ENCODE measurements around the gene NAT9. TPM values are rescaled to one million over a fixed set of nuclear protein-coding genes. Genes with fewer than 3 reads are reported as not detected.

NAT9 gene
- total and polyA plus RNA-seq, 4 donors: 12.1 to 59.9 (median 45.4) TPM

DNA sequence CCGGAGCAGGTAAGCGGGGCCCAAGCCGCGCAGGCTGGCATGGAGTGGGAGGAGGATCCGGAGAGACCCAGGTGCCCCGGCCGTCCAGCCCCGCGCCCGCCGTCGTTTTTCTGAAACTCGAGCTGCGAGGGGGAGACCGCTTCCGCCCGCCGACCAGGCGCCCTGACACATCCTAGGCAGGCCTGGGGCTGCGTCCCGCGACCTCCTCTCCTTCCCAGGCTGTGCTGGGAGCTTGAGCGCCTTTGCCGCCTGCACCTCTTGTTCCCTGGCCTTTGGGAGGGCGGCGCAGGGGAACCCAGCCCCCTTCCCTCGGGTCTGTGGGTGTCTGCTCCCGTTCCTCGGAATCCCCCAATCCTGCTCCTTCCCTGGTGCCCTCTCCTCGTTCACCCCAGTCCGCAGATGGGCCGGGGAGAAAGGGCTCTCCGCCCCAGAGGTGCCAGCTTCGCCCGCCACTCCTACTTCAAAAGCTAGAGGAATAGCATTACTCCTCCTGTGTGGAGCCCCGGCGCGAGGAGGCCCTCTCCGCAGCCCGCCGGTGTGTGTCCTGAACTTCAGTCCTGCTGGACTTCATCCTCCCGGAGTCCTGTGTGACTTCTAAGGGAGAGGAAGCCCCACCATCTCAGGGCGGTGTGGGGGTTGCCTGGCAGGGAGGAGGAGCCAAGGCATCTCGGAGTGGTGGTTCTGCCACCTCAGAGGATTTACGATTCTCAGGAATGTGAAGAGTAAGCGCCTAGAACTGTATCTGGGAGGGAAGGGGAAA lies 26.7 kb downstream of the NAT9 start:
- Histone ChIP-seq H3K4me3 (ENCODE audit: low read length in 2 of 2) (peak overlapping the region; percentile 73 to 82), H3K9me3 (ENCODE audit: control insufficient read depth, low read length) (no peaks in the 10 kb centered on the region), H3K4me1 (ENCODE audit: control insufficient read depth in 1 of 2, insufficient read depth in 2 of 2, low read length in 2 of 2) (no peaks in the 10 kb centered on the region), H3K27me3 (ENCODE audit: control insufficient read depth in 1 of 2, insufficient read depth in 2 of 2, low read length in 1 of 2) (no peaks in the 10 kb centered on the region), H3K36me3 (ENCODE audit: control insufficient read depth in 1 of 2, insufficient read depth in 2 of 2, low read length in 1 of 2) (no peaks in the 10 kb centered on the region), H3K27ac (ENCODE audit: low read depth in 1 of 2, low read length in 2 of 2) (peak overlapping the region in 1 of 2 donors; percentile 2)
- DNase-seq (no peak), ATAC-seq (ENCODE audit: low FRiP score) (no peak)
- WGBS, 2 donors: 11 to 13% methylated on average over 41 to 46 of the region's 46 CpGs
- intact Hi-C loops (cut with DNase I): loop anchor here (2.0 to 10.0 kb wide), 2 partner anchors 19 to 205 kb away; no protein-coding TSS in a partner anchor

DNA sequence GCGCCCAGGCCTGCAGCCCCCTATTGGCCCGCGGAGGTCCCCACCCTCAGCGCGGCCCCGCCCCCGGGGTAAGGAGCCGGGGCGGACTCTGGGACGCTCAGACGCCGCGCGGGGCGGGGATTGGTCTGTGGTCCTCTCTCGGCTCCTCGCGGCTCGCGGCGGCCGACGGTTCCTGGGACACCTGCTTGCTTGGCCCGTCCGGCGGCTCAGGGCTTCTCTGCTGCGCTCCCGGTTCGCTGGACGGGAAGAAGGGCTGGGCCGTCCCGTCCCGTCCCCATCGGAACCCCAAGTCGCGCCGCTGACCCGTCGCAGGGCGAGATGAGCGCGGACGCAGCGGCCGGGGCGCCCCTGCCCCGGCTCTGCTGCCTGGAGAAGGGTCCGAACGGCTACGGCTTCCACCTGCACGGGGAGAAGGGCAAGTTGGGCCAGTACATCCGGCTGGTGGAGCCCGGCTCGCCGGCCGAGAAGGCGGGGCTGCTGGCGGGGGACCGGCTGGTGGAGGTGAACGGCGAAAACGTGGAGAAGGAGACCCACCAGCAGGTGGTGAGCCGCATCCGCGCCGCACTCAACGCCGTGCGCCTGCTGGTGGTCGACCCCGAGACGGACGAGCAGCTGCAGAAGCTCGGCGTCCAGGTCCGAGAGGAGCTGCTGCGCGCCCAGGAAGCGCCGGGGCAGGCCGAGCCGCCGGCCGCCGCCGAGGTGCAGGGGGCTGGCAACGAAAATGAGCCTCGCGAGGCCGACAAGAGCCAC lies 27.4 kb downstream of the NAT9 start, which contains the start of gene NHERF1:
Gene NHERF1, plus strand, starts transcription at position 100 of the 750 bp plus-strand sequence. Its CDS starts 219 bp downstream, at position 319.
- H3K27ac ChIP-seq (ENCODE audit: low read depth in 1 of 2, low read length in 2 of 2): peak within 1 kb of the TSS in 1 of 2 donors; percentile 53
- no peaks in the 10 kb centered on the region for H3K4me1 ChIP-seq (ENCODE audit: control insufficient read depth in 1 of 2, insufficient read depth in 2 of 2, low read length in 2 of 2)
- 0% methylated on average over 66 to 90 of the region's 90 CpGs for WGBS, 2 donors
- peak; percentile 95 for ATAC-seq (ENCODE audit: low FRiP score)
- H3K4me3 ChIP-seq (ENCODE audit: low read length in 2 of 2): peak within 1 kb of the TSS; percentile 73 to 82
- DNase-seq: peak; percentile 96 to 98
- H3K9me3 ChIP-seq (ENCODE audit: control insufficient read depth, low read length): no peaks in the 10 kb centered on the region
- no peaks in the 10 kb centered on the region for H3K27me3 ChIP-seq (ENCODE audit: control insufficient read depth in 1 of 2, insufficient read depth in 2 of 2, low read length in 1 of 2)
- intact Hi-C loops (cut with DNase I): loop anchor here (2.0 to 10.0 kb wide), 2 partner anchors 20 to 206 kb away; no protein-coding TSS in a partner anchor
- H3K36me3 ChIP-seq (ENCODE audit: control insufficient read depth in 1 of 2, insufficient read depth in 2 of 2, low read length in 1 of 2): no peaks in the 10 kb centered on the region

DNA sequence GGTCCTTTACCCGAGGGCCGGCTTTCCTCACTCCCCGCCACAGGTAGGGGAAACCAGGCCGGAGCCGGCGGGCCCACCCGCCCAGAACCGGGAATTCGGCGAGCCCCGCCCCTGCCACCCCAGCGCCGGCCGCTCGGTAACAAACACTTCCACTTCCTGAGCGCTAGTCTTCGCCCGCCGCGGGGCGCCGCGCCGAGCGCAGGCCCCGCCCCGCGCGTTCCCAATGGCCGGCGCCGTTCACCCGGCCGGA lies 27.9 kb downstream of the NAT9 start:
- WGBS, 2 donors: 1% methylated on average over 33 to 34 of the region's 34 CpGs
- ATAC-seq (ENCODE audit: low FRiP score) (no peak), DNase-seq (no peak)
- H3K36me3 ChIP-seq (ENCODE audit: control insufficient read depth in 1 of 2, insufficient read depth in 2 of 2, low read length in 1 of 2): no peaks in the 10 kb centered on the region
- H3K9me3 ChIP-seq (ENCODE audit: control insufficient read depth, low read length): no peaks in the 10 kb centered on the region
- peak overlapping the region in 1 of 2 donors; percentile 19 for H3K4me3 ChIP-seq (ENCODE audit: low read length in 2 of 2)
- H3K27me3 ChIP-seq (ENCODE audit: control insufficient read depth in 1 of 2, insufficient read depth in 2 of 2, low read length in 1 of 2): no peaks in the 10 kb centered on the region
- no peak overlapping the region for H3K27ac ChIP-seq (ENCODE audit: low read depth in 1 of 2, low read length in 2 of 2)
- no peaks in the 10 kb centered on the region for H3K4me1 ChIP-seq (ENCODE audit: control insufficient read depth in 1 of 2, insufficient read depth in 2 of 2, low read length in 2 of 2)
- intact Hi-C loops (cut with DNase I): loop anchor here (2.0 to 10.0 kb wide), 2 partner anchors 21 to 207 kb away; no protein-coding TSS in a partner anchor

DNA sequence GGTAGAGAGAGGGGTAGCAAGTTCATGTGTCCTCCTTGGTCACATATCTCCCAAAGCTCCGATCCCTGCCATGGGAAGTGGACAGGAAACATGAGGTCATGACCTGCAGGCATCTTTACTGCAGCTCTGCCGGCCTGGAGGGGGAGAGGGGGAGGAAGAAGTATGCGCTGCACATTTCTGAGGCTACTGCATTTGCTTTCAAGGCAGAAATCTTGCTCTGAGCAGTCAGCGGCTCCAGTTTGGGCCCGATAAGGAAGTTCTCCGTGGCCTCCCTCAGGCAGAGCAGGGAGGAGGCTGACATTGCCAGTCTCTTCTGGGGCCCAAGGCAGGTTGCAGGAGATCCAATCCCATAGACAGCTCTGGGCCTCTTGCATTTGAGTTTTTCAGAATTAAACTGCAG lies 29.2 kb downstream of the NAT9 start:
- intact Hi-C loops (cut with DNase I): loop anchor here in 1 of 2 donors (10.0 kb wide), 1 partner anchor 208 kb away; no protein-coding TSS in a partner anchor
- Histone ChIP-seq H3K36me3 (ENCODE audit: control insufficient read depth in 1 of 2, insufficient read depth in 2 of 2, low read length in 1 of 2) (no peaks in the 10 kb centered on the region), H3K4me3 (ENCODE audit: low read length in 2 of 2) (no peak overlapping the region), H3K4me1 (ENCODE audit: control insufficient read depth in 1 of 2, insufficient read depth in 2 of 2, low read length in 2 of 2) (no peaks in the 10 kb centered on the region), H3K9me3 (ENCODE audit: control insufficient read depth, low read length) (no peaks in the 10 kb centered on the region), H3K27me3 (ENCODE audit: control insufficient read depth in 1 of 2, insufficient read depth in 2 of 2, low read length in 1 of 2) (no peaks in the 10 kb centered on the region), H3K27ac (ENCODE audit: low read depth in 1 of 2, low read length in 2 of 2) (no peak overlapping the region)
- ATAC-seq (ENCODE audit: low FRiP score): no peak
- DNase-seq: no peak
- 68 to 78% methylated on average over 6 of the region's 6 CpGs for WGBS, 2 donors

DNA sequence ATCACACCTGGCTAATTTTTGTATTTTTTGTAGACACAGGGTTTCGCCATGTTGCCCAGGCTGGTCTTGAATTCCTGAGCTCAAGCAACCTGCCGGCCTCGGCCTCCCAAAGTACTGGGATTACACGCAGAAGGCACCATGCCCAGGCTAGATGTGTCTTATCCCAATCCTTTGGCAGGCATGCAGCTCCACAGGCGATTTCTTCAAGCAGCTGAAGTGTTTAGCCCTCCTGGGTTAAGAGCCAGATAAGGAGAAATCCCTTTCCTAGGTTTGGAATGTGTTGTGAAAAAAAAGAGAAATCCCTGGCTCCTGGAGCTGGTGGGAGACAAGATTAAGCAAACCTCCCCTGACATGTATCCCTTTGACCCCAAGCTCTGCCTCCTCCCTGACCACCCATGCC lies 29.8 kb downstream of the NAT9 start:
- intact Hi-C loops (cut with DNase I): loop anchor here in 1 of 2 donors (10.0 kb wide), 1 partner anchor 208 kb away; no protein-coding TSS in a partner anchor
- Histone ChIP-seq H3K36me3 (ENCODE audit: control insufficient read depth in 1 of 2, insufficient read depth in 2 of 2, low read length in 1 of 2) (no peaks in the 10 kb centered on the region), H3K27ac (ENCODE audit: low read depth in 1 of 2, low read length in 2 of 2) (no peak overlapping the region), H3K9me3 (ENCODE audit: control insufficient read depth, low read length) (no peaks in the 10 kb centered on the region), H3K4me3 (ENCODE audit: low read length in 2 of 2) (no peak overlapping the region), H3K27me3 (ENCODE audit: control insufficient read depth in 1 of 2, insufficient read depth in 2 of 2, low read length in 1 of 2) (no peaks in the 10 kb centered on the region), H3K4me1 (ENCODE audit: control insufficient read depth in 1 of 2, insufficient read depth in 2 of 2, low read length in 2 of 2) (no peaks in the 10 kb centered on the region)
- ATAC-seq (ENCODE audit: low FRiP score): no peak
- DNase-seq: no peak
- 91 to 93% methylated on average over 5 of the region's 5 CpGs for WGBS, 2 donors

DNA sequence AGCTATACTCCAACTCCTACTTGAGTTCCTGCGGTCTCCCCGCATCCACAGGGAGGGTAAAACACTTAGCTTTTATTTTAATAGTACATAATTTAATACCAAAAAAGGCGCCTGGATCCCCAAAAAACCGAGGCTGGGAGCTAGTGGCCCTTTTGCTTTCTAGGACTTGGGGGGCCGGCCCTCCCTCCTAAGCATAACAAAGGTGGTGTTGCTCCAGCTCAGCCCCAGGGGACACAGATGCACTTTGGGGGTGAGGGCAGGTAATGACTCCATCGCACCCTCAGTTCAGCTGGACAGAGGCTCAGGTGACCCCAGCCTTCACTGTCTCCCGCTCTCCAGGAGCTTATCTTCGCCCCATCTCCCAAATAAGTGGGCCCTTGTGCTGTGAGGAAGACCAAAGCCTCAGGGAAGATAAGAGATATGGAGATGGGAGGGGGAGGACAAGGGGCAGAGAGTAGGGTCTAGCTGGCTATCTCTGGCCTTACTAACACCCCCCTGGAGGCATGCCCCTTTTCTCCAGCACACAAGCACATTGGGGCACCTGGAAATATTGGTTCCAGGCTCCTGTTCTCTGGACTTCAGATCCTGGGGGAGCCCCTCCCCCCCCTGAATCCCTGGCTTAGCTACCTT lies 30.5 kb downstream of the NAT9 start:
- ATAC-seq (ENCODE audit: low FRiP score): no peak
- H3K36me3 ChIP-seq (ENCODE audit: control insufficient read depth in 1 of 2, insufficient read depth in 2 of 2, low read length in 1 of 2): no peaks in the 10 kb centered on the region
- H3K4me3 ChIP-seq (ENCODE audit: low read length in 2 of 2): no peak overlapping the region
- H3K27me3 ChIP-seq (ENCODE audit: control insufficient read depth in 1 of 2, insufficient read depth in 2 of 2, low read length in 1 of 2): no peaks in the 10 kb centered on the region
- intact Hi-C loops (cut with DNase I): loop anchor here (2.0 to 10.0 kb wide), 2 partner anchors 119 to 209 kb away; no protein-coding TSS in a partner anchor
- no peak for DNase-seq
- H3K9me3 ChIP-seq (ENCODE audit: control insufficient read depth, low read length): no peaks in the 10 kb centered on the region
- no peaks in the 10 kb centered on the region for H3K4me1 ChIP-seq (ENCODE audit: control insufficient read depth in 1 of 2, insufficient read depth in 2 of 2, low read length in 2 of 2)
- WGBS, 2 donors: 92% methylated on average over 8 of the region's 8 CpGs
- H3K27ac ChIP-seq (ENCODE audit: low read depth in 1 of 2, low read length in 2 of 2): no peak overlapping the region

DNA sequence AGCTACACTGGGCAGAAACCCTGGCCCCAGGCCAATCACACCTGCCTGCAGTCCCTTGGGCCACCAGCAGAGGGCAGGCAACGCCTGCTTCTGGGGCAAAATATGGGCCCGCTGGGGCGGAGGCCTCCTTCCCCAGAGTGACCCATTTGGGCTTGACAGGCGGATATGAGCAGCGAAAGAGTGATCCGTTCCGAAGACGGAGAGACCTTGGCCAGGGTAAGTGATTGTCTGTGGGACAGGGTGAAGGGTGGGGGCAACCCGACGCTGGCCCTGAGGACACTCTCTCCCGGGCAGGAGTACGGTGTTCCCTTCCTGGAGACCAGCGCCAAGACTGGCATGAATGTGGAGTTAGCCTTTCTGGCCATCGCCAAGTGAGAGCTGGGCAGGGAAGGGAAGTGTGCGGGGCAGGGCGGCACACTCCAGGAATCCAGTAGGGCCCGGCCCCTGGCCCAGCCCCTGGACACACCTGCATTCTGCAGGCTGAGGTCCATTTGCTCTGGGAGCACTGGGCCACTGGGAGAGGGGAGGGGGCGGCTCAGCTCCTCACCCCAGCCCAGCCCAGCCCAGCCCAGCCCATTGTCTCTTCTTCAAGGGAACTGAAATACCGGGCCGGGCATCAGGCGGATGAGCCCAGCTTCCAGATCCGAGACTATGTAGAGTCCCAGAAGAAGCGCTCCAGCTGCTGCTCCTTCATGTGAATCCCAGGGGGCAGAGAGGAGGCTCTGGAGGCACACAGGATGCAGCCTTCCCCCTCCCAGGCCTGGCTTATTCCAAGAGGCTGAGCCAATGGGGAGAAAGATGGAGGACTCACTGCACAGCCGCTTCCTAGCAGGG lies 31.2 kb downstream of the NAT9 start:
- Histone ChIP-seq H3K9me3 (ENCODE audit: control insufficient read depth, low read length) (no peaks in the 10 kb centered on the region), H3K4me3 (ENCODE audit: low read length in 2 of 2) (no peak overlapping the region), H3K27ac (ENCODE audit: low read depth in 1 of 2, low read length in 2 of 2) (no peak overlapping the region), H3K4me1 (ENCODE audit: control insufficient read depth in 1 of 2, insufficient read depth in 2 of 2, low read length in 2 of 2) (no peaks in the 10 kb centered on the region), H3K27me3 (ENCODE audit: control insufficient read depth in 1 of 2, insufficient read depth in 2 of 2, low read length in 1 of 2) (no peaks in the 10 kb centered on the region), H3K36me3 (ENCODE audit: control insufficient read depth in 1 of 2, insufficient read depth in 2 of 2, low read length in 1 of 2) (no peaks in the 10 kb centered on the region)
- DNase-seq: peak; percentile 90 to 95
- 37 to 38% methylated on average over 24 of the region's 24 CpGs for WGBS, 2 donors
- ATAC-seq (ENCODE audit: low FRiP score): peak; percentile 77
- intact Hi-C loops (cut with DNase I): loop anchor here (2.0 to 10.0 kb wide), 3 partner anchors 32 to 210 kb away; partner anchors contain the start of gene NAT9 (in 2 of the 2)

DNA sequence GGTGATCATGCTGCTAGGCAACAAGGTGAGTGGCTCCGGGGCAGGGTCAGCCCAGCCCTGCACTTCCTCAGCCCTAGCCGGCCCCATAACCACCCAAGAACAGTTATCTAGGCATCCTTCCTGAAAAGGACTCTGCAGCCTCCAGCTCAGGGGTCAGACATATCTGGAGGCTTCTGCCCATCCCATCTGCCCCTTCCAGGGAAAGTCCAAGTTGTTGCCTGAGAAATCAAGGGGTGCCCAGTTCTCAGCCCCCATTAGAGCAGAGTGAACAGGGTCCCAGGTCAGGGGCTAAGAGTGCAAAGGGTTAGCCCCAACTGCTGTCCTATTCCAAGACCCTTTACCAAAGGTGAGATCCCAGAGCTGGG lies 31.8 kb downstream of the NAT9 start:
- Histone ChIP-seq H3K4me1 (ENCODE audit: control insufficient read depth in 1 of 2, insufficient read depth in 2 of 2, low read length in 2 of 2) (no peaks in the 10 kb centered on the region), H3K9me3 (ENCODE audit: control insufficient read depth, low read length) (no peaks in the 10 kb centered on the region), H3K27me3 (ENCODE audit: control insufficient read depth in 1 of 2, insufficient read depth in 2 of 2, low read length in 1 of 2) (no peaks in the 10 kb centered on the region), H3K36me3 (ENCODE audit: control insufficient read depth in 1 of 2, insufficient read depth in 2 of 2, low read length in 1 of 2) (no peaks in the 10 kb centered on the region), H3K4me3 (ENCODE audit: low read length in 2 of 2) (no peak overlapping the region), H3K27ac (ENCODE audit: low read depth in 1 of 2, low read length in 2 of 2) (no peak overlapping the region)
- ATAC-seq (ENCODE audit: low FRiP score) (no peak), DNase-seq (peak in 1 of 2 donors; percentile 34)
- intact Hi-C loops (cut with DNase I): loop anchor here (2.0 to 10.0 kb wide), 3 partner anchors 33 to 210 kb away; partner anchors contain the start of gene NAT9 (in 2 of the 2)
- 66 to 83% methylated on average over 2 of the region's 2 CpGs for WGBS, 2 donors

All from aorta (tissue), 5 donors.